Measurements from ENCODE around the gene SLC6A3.

The SLC6A3 gene

DNA sequence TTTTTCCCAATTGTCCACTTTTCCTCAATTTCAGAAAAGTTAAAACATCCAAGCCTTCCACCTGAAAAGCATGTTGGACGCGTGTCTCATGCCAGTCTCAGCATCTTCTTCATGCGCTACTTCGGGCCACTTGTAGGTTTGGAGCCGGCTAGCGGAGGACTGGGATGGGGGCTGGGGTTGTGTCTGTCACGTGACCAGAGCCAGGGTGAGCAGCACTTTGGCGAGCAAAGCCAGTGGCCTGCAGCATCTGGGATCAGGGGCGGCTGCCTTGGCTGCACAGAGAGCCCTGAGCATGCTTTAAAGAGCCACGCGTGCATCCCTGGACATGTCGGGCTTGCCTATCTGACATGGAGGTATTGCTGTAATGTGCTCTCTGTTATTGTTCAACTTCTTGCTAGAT lies 41.2 kb downstream of the SLC6A3 start:
- DNase-seq = no peak

DNA sequence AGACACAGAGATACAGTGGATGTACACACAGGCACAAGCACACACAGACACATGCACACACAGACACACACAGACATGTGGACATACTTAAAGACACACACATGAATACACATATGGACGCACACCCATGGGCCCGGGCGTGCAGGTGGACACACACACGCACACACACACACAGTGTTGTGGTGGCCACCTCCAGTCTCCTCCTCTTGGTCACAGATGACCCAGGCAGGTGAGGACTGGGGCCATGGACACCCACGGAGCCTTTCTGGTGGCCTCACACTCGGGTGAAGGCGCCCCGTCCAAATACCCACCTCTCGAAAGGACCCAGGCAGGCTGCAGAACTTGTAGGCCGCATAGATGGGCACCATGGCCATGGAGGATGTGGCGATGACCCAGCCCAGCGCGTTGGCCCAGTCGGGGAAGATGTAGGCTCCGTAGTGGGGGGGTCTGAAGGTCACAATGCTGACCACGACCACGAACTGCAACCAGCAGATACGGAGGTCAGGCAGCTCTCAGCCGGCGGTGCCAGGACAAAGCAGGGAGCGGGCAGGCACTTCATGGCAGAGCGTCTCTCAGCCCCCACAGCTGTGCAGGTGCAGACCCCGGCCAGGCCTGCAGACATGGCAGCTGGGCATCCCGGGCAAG lies 42.5 kb downstream of the SLC6A3 start:
- no peak for DNase-seq

DNA sequence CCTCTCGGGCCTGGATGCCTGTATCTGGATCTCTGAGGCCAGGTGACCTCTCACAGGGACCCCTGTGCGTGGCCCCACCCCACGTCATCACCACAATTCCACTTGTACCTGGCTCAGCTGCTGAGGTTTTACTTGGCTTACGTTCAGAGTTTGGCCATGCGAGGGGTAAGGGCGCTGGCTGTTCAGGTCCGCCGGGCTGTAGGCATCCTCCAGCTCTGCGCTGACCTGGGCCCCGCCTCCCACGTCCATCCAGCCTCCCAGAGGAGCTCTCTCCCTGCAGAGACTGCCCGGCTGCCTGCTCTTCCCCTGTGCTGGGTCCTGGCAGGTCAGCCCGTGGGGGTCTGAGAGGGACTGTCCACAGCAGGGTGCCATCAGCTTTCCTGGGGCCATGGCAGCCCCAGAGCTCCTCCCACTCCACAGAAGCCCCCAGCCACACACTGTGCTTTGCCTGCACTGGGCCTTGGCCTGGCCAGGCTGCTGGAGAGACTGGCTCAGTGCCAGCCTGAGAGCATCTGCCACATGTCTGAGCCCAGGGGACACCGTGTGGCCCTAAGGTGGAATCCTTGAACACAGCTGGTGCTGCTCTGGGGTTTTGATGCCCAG lies 43.6 kb downstream of the SLC6A3 start:
- DNase-seq = no peak

GRCh38 chr5:1400936-1401335 lies 44.3 kb downstream of the SLC6A3 start:
- DNase-seq = no peak

DNA sequence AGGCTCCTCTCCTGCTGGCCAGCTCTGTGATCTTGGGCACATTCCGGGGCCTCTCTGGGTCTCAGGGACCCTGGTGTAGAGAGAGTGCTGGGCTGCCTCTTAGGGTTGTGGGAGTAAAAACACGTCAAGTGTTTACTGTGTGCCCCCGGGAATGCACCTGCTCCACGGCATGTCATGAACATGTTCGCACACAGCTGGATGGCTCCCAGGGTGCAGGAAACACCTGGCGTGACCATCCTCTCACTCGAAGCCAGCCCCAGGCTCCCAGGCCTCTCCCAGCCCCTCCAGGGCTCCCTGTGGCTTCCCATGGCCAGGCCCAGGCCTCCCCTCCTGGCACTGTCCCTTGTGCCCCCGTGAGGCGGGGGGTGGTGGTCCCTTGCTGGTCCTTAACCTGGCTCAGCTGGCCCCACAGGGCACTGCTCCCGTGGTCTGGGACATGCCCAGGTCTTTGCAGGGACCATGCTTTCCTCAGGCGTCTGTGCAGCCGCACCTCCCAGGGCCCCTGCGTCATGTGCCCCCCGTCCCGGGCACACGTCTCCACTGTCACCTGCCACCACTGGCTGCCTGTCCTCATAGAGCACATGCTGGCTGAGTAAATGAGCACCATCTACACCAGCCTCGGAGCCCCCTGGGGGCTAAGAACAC lies 44.9 kb downstream of the SLC6A3 start:
- no peak for DNase-seq

GRCh38 chr5:1399737-1400136 lies 45.5 kb downstream of the SLC6A3 start:
- DNase-seq = no peak

- no peak for DNase-seq
Measured at GRCh38 chr5:1396293-1396816, 48.9 kb downstream of the SLC6A3 start.

DNA sequence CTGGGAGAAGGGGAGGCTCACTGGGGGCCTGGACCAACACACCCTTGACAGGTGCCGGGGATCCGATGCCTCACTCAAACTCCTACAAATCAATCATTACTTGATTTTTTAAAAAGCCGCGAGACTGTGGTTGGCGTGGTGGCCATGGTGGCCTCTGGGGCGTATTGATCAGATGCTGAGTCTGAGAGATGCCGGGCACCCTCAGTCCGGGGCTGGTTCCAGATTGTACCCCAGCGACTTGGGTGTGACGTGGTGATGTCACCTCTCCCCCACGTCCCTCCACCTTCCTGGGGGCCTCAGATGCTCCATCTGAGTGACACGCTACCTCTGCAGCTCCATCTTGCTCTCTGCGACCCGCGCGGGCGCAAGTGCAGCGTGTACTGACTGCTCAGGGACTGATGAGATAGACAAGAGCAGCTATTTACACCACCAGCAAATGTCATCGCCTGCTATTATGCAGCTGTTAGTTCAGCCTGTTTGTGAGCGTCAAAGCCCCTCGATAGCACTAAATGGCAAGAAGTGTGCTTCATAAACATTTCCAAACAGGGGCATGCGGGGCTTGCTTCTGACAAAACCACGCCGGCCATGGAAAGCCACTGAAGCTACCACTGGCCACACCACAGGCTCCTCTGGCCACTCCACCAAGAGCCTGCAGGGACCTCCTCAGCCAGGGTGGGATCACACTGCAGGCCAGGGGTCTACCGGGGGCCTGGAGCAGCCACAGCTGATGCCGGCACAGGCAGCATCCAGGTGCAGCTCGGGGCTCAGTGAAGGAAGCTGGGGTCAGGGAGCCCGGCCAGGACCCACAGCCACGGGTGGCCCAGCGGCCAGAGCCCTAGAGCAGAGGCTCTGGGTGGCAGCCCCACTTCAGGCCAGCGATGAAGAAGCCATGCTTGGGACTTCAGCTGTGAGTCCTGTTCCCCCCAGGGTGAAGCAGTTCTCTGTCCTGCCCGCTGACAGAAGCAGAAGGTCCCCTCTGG lies 50.1 kb downstream of the SLC6A3 start:
- no peak for DNase-seq

DNA sequence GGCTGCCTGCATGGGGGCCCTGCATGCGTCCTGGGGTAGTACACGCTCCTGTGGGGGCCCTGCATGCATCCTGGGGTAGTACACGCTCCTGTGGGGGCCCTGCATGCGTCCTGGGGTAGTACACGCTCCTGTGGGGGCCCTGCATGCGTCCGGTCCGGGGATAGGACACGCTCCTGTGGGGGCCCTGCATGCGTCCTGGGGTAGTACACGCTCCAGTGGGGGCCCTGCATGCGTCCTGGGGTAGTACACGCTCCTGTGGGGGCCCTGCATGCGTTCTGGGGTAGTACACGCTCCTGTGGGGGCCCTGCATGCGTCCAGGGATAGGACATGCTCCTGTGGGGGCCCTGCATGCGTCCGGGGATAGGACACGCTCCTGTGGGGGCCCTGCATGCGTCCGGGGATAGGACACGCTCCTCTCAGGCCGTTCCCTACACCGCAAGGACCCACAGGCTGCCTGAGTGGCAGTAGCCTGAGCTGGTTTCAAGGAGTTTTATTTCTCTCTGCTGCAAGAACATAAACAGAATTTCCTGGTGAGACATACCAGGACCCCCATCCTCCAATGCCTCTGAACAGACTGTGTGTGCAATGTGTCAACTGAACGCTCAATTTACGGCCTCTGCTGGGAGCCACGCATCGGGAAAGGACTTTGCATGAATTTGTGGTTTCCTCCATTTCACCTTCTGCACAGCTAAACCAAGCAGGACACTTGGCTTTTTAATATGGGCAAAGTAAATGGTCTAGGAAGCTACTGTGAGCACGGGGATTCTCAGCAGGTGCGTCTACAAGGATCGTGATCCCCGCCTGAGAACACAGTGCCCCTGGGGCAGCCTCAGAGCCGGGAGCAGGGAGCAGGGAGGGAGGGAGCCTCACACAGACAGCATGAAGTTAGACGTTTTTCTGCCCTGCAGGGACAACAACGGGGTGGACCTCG lies 51.4 kb downstream of the SLC6A3 start:
- no peak for DNase-seq

GRCh38 chr5:1392801-1393565 lies 52.3 kb downstream of the SLC6A3 start:
- no peak for DNase-seq

DNA sequence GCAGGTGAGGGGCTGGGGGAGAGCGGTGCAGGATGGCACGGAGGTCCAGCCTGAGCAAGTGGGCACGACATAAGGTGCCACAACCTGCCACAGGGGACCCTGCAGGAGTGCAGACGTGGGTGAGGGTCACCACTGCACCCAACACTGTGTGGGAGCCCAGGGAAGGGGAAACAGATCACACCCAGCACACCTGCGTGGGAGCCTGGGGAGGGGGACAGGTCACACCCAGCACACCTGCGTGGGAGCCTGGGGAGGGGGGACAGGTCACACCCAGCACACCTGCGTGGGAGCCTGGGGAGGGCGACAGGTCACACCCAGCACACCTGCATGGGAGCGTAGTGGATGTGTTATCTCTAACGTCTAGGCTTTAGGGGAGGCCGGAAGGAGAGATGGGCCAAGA lies 53.0 kb downstream of the SLC6A3 start:
- DNase-seq = no peak

- no peak for DNase-seq
Measured at GRCh38 chr5:1391691-1392090, 53.5 kb downstream of the SLC6A3 start.

GRCh38 chr5:1390861-1391600 lies 54.2 kb downstream of the SLC6A3 start:
- DNase-seq = no peak

DNA sequence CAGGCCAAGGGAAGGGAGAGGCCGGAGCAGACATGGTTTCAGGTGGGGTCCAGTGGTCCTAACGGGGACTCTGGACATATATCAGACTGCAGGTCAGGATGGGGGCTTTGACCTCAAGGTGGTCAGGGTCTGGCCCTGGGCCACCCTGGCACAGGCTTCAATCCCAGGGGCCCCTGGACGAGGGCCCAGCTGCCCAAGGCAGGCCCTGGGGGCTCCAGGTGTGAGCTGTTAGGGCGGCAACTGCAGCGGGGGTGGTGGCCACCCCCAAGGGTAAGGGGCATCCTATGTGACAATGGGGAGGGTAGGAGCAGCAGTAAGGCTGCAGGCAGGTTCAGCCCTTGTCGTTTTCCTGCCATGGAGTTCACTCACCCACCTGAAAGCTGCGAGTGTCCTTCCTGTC lies 54.9 kb downstream of the SLC6A3 start:
- no peak for DNase-seq

GRCh38 chr5:1388383-1388967 lies 56.8 kb downstream of the SLC6A3 start:
- no peak for DNase-seq

DNA sequence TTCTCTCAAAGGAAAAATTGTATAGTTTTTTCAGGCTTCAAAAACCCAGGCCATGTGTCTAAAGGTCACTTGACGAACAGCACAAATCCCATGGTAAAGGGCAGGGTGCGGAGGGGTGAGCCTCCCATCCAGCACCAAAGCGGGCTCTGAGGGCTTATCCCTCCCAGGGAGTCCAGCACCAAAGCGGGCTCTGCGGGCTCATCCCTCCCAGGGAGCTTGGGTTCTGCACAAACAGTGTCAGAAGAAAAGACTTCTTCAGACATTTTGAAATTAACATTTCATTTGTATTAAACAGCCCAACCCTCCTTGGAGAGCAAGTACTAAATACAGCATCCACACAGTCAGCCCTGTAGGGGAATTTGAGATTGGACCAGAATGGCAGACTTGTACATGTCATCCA lies 57.4 kb downstream of the SLC6A3 start:
- DNase-seq = no peak

- no peak for DNase-seq
Measured at GRCh38 chr5:1387059-1387755, 58.0 kb downstream of the SLC6A3 start.

DNA sequence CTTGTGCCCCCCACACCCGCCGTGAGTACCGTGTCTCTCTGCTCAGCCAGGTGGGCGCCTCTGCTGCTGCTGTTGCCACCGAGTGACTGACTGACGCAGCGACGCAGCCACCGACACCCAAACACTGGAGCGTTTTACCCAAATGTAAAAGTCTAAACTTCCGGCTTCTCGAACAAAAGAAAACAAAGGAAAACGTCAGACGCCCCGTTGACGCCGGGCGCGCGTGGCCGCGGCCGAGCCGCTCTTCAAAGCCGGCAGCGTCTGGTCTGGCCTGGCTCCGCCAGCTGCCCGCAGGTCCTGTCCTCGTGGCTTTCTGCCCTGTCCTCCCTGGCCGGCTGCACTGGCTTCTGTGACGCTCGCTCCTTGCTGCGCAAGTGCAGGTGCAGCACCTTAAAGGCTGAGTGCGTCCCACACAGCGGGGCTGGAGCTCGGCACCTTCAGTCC lies 58.9 kb downstream of the SLC6A3 start:
- DNase-seq = peak; percentile 73
